IMR-90 (cell line): Measurements from ENCODE around the gene WWC1. TPM values are rescaled to one million over a fixed set of nuclear protein-coding genes. Genes with fewer than 3 reads are reported as not detected.

Source experiments
- ATAC-seq: fragments of 200-7000 bp; cut with Tn5 transposase; 2 replicates; pipeline ENCODE4 v1.9.1; 2020; ENCODE audit warnings: low read depth, mild to moderate bottlenecking, moderate library complexity
- BruUV-seq: library from RNA; stranded (reverse); fragments of 400-500 nt; replicated peaks from 2 replicates; lab custom pipeline; 2021; lab: Mats Ljungman, UMichigan
- CTCF ChIA-PET: fragments of 300-600 bp; formaldehyde crosslinking; extraction: SDS; loops from one replicate; lab custom pipeline; 2021; ENCODE audit warnings: antibody characterized with exemption; lab: Yijun Ruan, JAX
- POLR2A ChIA-PET: fragments of 300-600 bp; sonication (Branson Sonifier 250); formaldehyde crosslinking; loops from one replicate; lab custom pipeline; 2022; ENCODE audit warnings: antibody characterized with exemption; ENCODE audit not compliant: unreplicated experiment; lab: Charles Lee
- DNase-seq: peaks from one replicate; pipeline ENCODE4 v3.0.0; 2013
- H2AFZ ChIP-seq: replicated peaks from 2 replicates; pipeline ENCODE3; 2013; ENCODE audit warnings: low read length, mild to moderate bottlenecking; ENCODE audit not compliant: poor library complexity
- H2AK5ac ChIP-seq: 2 replicates; pipeline ENCODE4 v1.6.1; 2013; ENCODE audit warnings: low read depth, low read length, inconsistent platforms
- H2AK9ac ChIP-seq: replicated peaks from 2 replicates; pipeline ENCODE3; 2013; ENCODE audit warnings: mild to moderate bottlenecking, low read depth, low read length, moderate library complexity; ENCODE audit not compliant: poor library complexity
- H2BK120ac ChIP-seq: 2 replicates; pipeline ENCODE4 v1.6.1; 2013; ENCODE audit warnings: low read depth, low read length, inconsistent platforms
- H2BK15ac ChIP-seq: 3 replicates; pipeline ENCODE4 v1.6.1; 2013; ENCODE audit warnings: low read depth, low read length, inconsistent platforms
- H2BK20ac ChIP-seq: 2 replicates; pipeline ENCODE4 v1.6.1; 2013; ENCODE audit warnings: low read depth, mild to moderate bottlenecking, inconsistent platforms, low read length, moderate library complexity
- H2BK5ac ChIP-seq: 2 replicates; pipeline ENCODE4 v1.6.1; 2013; ENCODE audit warnings: mild to moderate bottlenecking, low read depth, low read length, inconsistent platforms; ENCODE audit not compliant: poor library complexity, severe bottlenecking
- H3K14ac ChIP-seq: replicated peaks from 2 replicates; pipeline ENCODE4 v1.6.1; 2013; ENCODE audit warnings: low read depth, low read length, inconsistent platforms
- H3K18ac ChIP-seq: 2 replicates; pipeline ENCODE4 v1.6.1; 2013; ENCODE audit warnings: low read depth, low read length, control low read depth
- H3K23ac ChIP-seq: 2 replicates; pipeline ENCODE4 v1.6.1; 2013; ENCODE audit warnings: low read depth, low read length, inconsistent platforms
- H3K27ac ChIP-seq: 2 replicates; pipeline ENCODE4 v1.5.1; 2013; ENCODE audit warnings: mild to moderate bottlenecking, control low read depth, low read length; ENCODE audit not compliant: insufficient read depth
- H3K27me3 ChIP-seq: 2 replicates; pipeline ENCODE4 v1.6.1; 2013; ENCODE audit warnings: low read length; ENCODE audit not compliant: control insufficient read depth, insufficient read depth
- H3K36me3 ChIP-seq: 2 replicates; pipeline ENCODE4 v1.6.1; 2013; ENCODE audit warnings: low read length, mixed read lengths; ENCODE audit not compliant: control insufficient read depth, insufficient read depth
- H3K4ac ChIP-seq: 2 replicates; pipeline ENCODE4 v1.6.1; 2013; ENCODE audit warnings: low read depth, low read length, inconsistent platforms
- H3K4me1 ChIP-seq: 2 replicates; pipeline ENCODE4 v1.6.1; 2013; ENCODE audit warnings: low read length, mixed read lengths; ENCODE audit not compliant: control insufficient read depth, insufficient read depth
- H3K4me2 ChIP-seq: 2 replicates; pipeline ENCODE4 v1.6.1; 2013; ENCODE audit warnings: low read depth, mild to moderate bottlenecking, control low read depth, low read length, moderate library complexity
- H3K4me3 ChIP-seq: 2 replicates; pipeline ENCODE4 v1.5.1; 2013; ENCODE audit warnings: low read depth, mild to moderate bottlenecking, control low read depth, low read length, moderate library complexity; ENCODE audit not compliant: insufficient read depth
- H3K56ac ChIP-seq: 2 replicates; pipeline ENCODE4 v1.6.1; 2013; ENCODE audit warnings: low read length, inconsistent platforms; ENCODE audit not compliant: insufficient read depth; ENCODE audit errors: extremely low read depth
- H3K79me1 ChIP-seq, 2 experiments: 2 replicates each; pipeline ENCODE4 v1.6.1; 2013; ENCODE audit warnings: low read length in 2 of 2, inconsistent platforms in 1 of 2, low read depth in 1 of 2
- H3K9ac ChIP-seq: 2 replicates; pipeline ENCODE4 v1.6.1; 2013; ENCODE audit warnings: low read depth, low read length, control low read depth
- H3K9me1 ChIP-seq: 2 replicates; pipeline ENCODE4 v1.6.1; 2013; ENCODE audit warnings: low read length, inconsistent platforms; ENCODE audit not compliant: insufficient read depth
- H3K9me3 ChIP-seq: 2 replicates; pipeline ENCODE4 v1.6.1; 2013; ENCODE audit warnings: low read length; ENCODE audit not compliant: control insufficient read depth, insufficient read depth
- H4K20me1 ChIP-seq: 2 replicates; pipeline ENCODE4 v1.6.1; 2013; ENCODE audit warnings: low read length, inconsistent platforms; ENCODE audit not compliant: insufficient read depth
- H4K5ac ChIP-seq: 2 replicates; pipeline ENCODE4 v1.6.1; 2013; ENCODE audit warnings: mild to moderate bottlenecking, low read depth, low read length, control low read depth
- H4K8ac ChIP-seq, 2 experiments: 2 replicates each; pipeline ENCODE4 v1.6.1; 2013; ENCODE audit warnings: low read depth in 2 of 2, low read length in 2 of 2, control low read depth in 1 of 2, inconsistent platforms in 1 of 2
- H4K91ac ChIP-seq: 2 replicates; pipeline ENCODE4 v1.6.1; 2013; ENCODE audit warnings: low read depth, low read length, inconsistent platforms; ENCODE audit not compliant: insufficient read depth
- BHLHE40 ChIP-seq: fragments of 150-350 bp; IDR thresholded peaks from 2 replicates; pipeline ENCODE4 v1.6.1; 2016; ENCODE audit warnings: mild to moderate bottlenecking, low read depth, low read length
- CHD1 ChIP-seq: IDR thresholded peaks from 2 replicates; pipeline ENCODE4 v1.6.1; 2012; ENCODE audit warnings: low read depth, low read length, improper control_type of control experiment
- FOS ChIP-seq: fragments of 150-350 bp; IDR thresholded peaks from 2 replicates; pipeline ENCODE4 v1.6.1; 2016; ENCODE audit warnings: low read depth, low read length
- MAFK ChIP-seq: IDR thresholded peaks from 2 replicates; pipeline ENCODE4 v1.6.1; 2012; ENCODE audit warnings: low read depth, low read length, improper control_type of control experiment
- MAZ ChIP-seq: IDR thresholded peaks from 2 replicates; pipeline ENCODE4 v1.6.1; 2012; ENCODE audit warnings: low read depth, mild to moderate bottlenecking, low read length, improper control_type of control experiment, moderate library complexity, borderline replicate concordance
- MXI1 ChIP-seq: IDR thresholded peaks from 2 replicates; pipeline ENCODE4 v1.6.1; 2012; ENCODE audit warnings: low read depth, mild to moderate bottlenecking, low read length, moderate library complexity, borderline replicate concordance
- NFE2L2 ChIP-seq: fragments of 150-350 bp; IDR thresholded peaks from 2 replicates; pipeline ENCODE4 v1.6.1; 2016; ENCODE audit warnings: low read depth, mild to moderate bottlenecking, low read length
- POLR2A ChIP-seq: IDR thresholded peaks from 2 replicates; pipeline ENCODE4 v1.6.1; 2012; ENCODE audit warnings: mild to moderate bottlenecking, low read depth, low read length
- RCOR1 ChIP-seq: IDR thresholded peaks from 2 replicates; pipeline ENCODE4 v1.6.1; 2012; ENCODE audit warnings: mild to moderate bottlenecking, low read length, improper control_type of control experiment; ENCODE audit not compliant: insufficient replicate concordance
- RFX5 ChIP-seq: IDR thresholded peaks from 2 replicates; pipeline ENCODE4 v1.8.0; 2012; ENCODE audit warnings: low read depth, mild to moderate bottlenecking, low read length, moderate library complexity
- SMC3 ChIP-seq: fragments of 150-350 bp; IDR thresholded peaks from 2 replicates; pipeline ENCODE4 v1.6.1; 2016; ENCODE audit warnings: low read depth, mild to moderate bottlenecking, antibody characterized with exemption, low read length, moderate library complexity
- WGBS, 2 experiments: methylation state at CpG; one replicate each; pipeline versions ENCODE4 v1.1.5 to v1.1.7; 2013; ENCODE audit warnings: missing lambda C conversion rate in 2 of 2; ENCODE audit not compliant: insufficient read length in 1 of 2; ENCODE audit errors: extremely low coverage in 2 of 2; 5-methylcytosine and 5-hydroxymethylcytosine counted together
- dilution Hi-C: fragments of 300-500 bp; cut with HindIII; formaldehyde crosslinking; loops from one replicate; pipeline ENCODE4 v1.14.3; 2018; ENCODE audit warnings: low sequenced_read_pairs; ENCODE audit not compliant: unreplicated experiment
- in situ Hi-C: fragments of 300-500 bp; cut with MboI; formaldehyde crosslinking; loops from 3 replicates; pipeline ENCODE4 v1.14.3; 2019; ENCODE audit warnings: low sequenced_read_pairs, inconsistent platforms, mixed read lengths
- intact Hi-C: fragments of 100-400 bp; cut with micrococcal nuclease; formaldehyde crosslinking; loops from 2 replicates; pipeline ENCODE4 v1.10.0; 2022
- polyA plus RNA-seq, 3 experiments: library from polyadenylated mRNA; depleted of rRNA; stranded (reverse); fragments of >200 nt; gene quantifications; 2 replicates each; pipeline ENCODE4 v1.2.3, GENCODE V29; 2012; ENCODE audit warnings: low replicate concordance in 1 of 3
- total RNA-seq: library from RNA; depleted of rRNA; stranded (reverse); fragments of >200 nt; gene quantifications from 2 replicates; pipeline ENCODE4 v1.2.3, GENCODE V29; 2012
- TF ChIP-seq, protein P1 (sequence below): conservative IDR thresholded peaks from 2 replicates; pipeline ENCODE4 v1.5.1; 2012; ENCODE audit warnings: mild to moderate bottlenecking, low read depth, low read length, improper control_type of control experiment
- TF ChIP-seq, protein P2 (sequence below): fragments of 150-350 bp; IDR thresholded peaks from 2 replicates; pipeline ENCODE4 v1.6.1; 2017; ENCODE audit warnings: mild to moderate bottlenecking, antibody characterized with exemption, low read length, low read depth

Gene WWC1
- total and polyA plus RNA-seq, 2 of the 4 experiments (the other 2 are of a cell fraction), result 9.1 to 10.3 TPM

DNA sequence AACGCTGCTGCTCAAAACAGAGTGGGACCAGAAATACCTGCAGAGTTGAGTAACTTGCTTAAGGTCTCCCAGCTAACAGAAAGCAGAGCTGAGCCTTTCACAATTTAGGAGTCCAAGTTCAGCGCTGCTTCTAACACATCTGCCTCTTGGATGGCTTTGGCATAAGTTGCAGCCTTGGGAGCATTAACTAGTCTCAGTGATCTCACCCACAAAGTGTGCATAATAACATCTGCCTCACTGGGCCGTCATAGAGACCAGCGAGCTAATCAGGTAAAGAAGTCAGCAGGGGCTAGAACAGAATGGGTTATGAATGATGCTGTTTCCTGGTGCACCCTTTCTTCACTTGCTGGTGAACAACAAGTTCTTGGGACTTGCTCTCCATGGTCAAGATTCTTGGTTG, 36.5 kb downstream of the WWC1 start:
- TF ChIP-seq, protein P1, sequence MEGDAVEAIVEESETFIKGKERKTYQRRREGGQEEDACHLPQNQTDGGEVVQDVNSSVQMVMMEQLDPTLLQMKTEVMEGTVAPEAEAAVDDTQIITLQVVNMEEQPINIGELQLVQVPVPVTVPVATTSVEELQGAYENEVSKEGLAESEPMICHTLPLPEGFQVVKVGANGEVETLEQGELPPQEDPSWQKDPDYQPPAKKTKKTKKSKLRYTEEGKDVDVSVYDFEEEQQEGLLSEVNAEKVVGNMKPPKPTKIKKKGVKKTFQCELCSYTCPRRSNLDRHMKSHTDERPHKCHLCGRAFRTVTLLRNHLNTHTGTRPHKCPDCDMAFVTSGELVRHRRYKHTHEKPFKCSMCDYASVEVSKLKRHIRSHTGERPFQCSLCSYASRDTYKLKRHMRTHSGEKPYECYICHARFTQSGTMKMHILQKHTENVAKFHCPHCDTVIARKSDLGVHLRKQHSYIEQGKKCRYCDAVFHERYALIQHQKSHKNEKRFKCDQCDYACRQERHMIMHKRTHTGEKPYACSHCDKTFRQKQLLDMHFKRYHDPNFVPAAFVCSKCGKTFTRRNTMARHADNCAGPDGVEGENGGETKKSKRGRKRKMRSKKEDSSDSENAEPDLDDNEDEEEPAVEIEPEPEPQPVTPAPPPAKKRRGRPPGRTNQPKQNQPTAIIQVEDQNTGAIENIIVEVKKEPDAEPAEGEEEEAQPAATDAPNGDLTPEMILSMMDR, result no peak
- no peak for TF ChIP-seq MAZ
- TF ChIP-seq MAFK, result no peak
- no peak for TF ChIP-seq RCOR1
- no peak for TF ChIP-seq MXI1
- TF ChIP-seq, protein P2, sequence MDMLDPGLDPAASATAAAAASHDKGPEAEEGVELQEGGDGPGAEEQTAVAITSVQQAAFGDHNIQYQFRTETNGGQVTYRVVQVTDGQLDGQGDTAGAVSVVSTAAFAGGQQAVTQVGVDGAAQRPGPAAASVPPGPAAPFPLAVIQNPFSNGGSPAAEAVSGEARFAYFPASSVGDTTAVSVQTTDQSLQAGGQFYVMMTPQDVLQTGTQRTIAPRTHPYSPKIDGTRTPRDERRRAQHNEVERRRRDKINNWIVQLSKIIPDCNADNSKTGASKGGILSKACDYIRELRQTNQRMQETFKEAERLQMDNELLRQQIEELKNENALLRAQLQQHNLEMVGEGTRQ, result no peak
- TF ChIP-seq POLR2A, result no peak
- TF ChIP-seq NFE2L2, result no peak
- TF ChIP-seq RFX5, result no peak
- no peak for TF ChIP-seq SMC3
- TF ChIP-seq CHD1, result no peak
- no peak for TF ChIP-seq FOS
- no peak for TF ChIP-seq BHLHE40
- Histone ChIP-seq H2BK20ac (no peak overlapping the region), H3K27ac (no peak overlapping the region), H3K56ac (no peak overlapping the region), H3K4me3 (no peak overlapping the region), H4K5ac (no peak overlapping the region), H3K14ac (peak overlapping the region; percentile 6; the same call in 1 of the 2 replicates), H3K9me1 (peaks cover 14% of the 10 kb centered on the region), H4K20me1 (no peaks in the 10 kb centered on the region), H3K27me3 (no peaks in the 10 kb centered on the region), H3K4ac (peak overlapping the region; percentile 49; the same call in 1 of the 2 replicates), H2BK15ac (peak overlapping the region; percentile 23; the same call in 1 of the 3 replicates), H3K9ac (no peak overlapping the region), H3K4me2 (no peak overlapping the region), H2BK5ac (no peak overlapping the region), H3K18ac (no peak overlapping the region), H2AK5ac (peak overlapping the region; percentile 52; the same call in 1 of the 2 replicates), H2AK9ac (no peak overlapping the region), H2BK120ac (peak overlapping the region; percentile 69), H3K23ac (no peak overlapping the region), H3K9me3 (no peaks in the 10 kb centered on the region), H4K8ac (0 out of 4 replicates have a peak overlapping the region, but pooled peaks of 1 of the 2 experiments have one; percentile 19), H3K79me1 (peaks cover 8 to 24% of the 10 kb centered on the region in 2 experiments), H4K91ac (0 out of 2 replicates have a peak overlapping the region, but pooled peaks have one; percentile 24), H3K36me3 (no peaks in the 10 kb centered on the region), H3K4me1 (peaks cover 26% of the 10 kb centered on the region), H2AFZ (no peak overlapping the region)
- dilution Hi-C loops (no loop called here), intact Hi-C loops (no loop called here), in situ Hi-C loops (no loop called here)
- POLR2A ChIA-PET, result no interaction called here
- peak; percentile 63 for DNase-seq
- 100% methylated on average over 2 of the region's 4 CpGs; no CpG with 5 or more reads in 1 of the 2 experiments for WGBS, 2 experiments
- ATAC-seq, result no peak
- CTCF ChIA-PET, result interaction anchor here (1.0 to 1.3 kb wide), 2 partner anchors 39 to 41 kb away, joined by 3 read pairs; no protein-coding TSS in a partner anchor
- no TSS peak for BruUV-seq
